Suprapubic skin (tissue), 4 donors: ENCODE measurements around the gene CDK5. TPM values are rescaled to one million over a fixed set of nuclear protein-coding genes. Genes with fewer than 3 reads are reported as not detected.

Experiments used
- DNase-seq, 2 donors: peaks; one replicate each; pipeline ENCODE4 v3.0.0-alpha.2; 2019; ENCODE audit warnings: low spot score in 2 of 2
- H3K27ac ChIP-seq: fragments of 200-600 bp; sonication (generic); one replicate; pipeline ENCODE4 v1.5.1; 2019
- H3K27me3 ChIP-seq: fragments of 200-600 bp; sonication (generic); one replicate; pipeline ENCODE4 v1.5.1; 2019
- H3K36me3 ChIP-seq: fragments of 200-600 bp; sonication (generic); one replicate; pipeline ENCODE4 v1.5.1; 2019
- H3K4me1 ChIP-seq: fragments of 200-600 bp; sonication (generic); one replicate; pipeline ENCODE4 v1.5.1; 2019
- H3K4me3 ChIP-seq: fragments of 200-600 bp; sonication (generic); one replicate; pipeline ENCODE4 v1.5.1; 2019; ENCODE audit warnings: mild to moderate bottlenecking
- H3K9me3 ChIP-seq: fragments of 200-600 bp; sonication (generic); one replicate; pipeline ENCODE4 v1.5.1; 2019
- EP300 ChIP-seq: sonication (generic); formaldehyde crosslinking; IDR thresholded peaks from one replicate; pipeline ENCODE4 v1.6.1; 2017; ENCODE audit warnings: antibody characterized with exemption
- POLR2A ChIP-seq, 2 donors: fragments of 450-650 bp; IDR thresholded peaks; one replicate each; pipeline ENCODE4 v1.6.1; 2017; ENCODE audit warnings: antibody characterized with exemption in 2 of 2, mild to moderate bottlenecking in 2 of 2, moderate library complexity in 2 of 2
- POLR2AphosphoS5 ChIP-seq, 3 donors: sonication (generic); formaldehyde crosslinking; IDR thresholded peaks; one replicate each; pipeline ENCODE4 v1.6.1; 2017; ENCODE audit warnings: antibody characterized with exemption in 3 of 3
- WGBS: methylation state at CpG from one replicate; pipeline ENCODE4 v1.1.5; 2018; 5-methylcytosine and 5-hydroxymethylcytosine counted together
- total RNA-seq, 4 donors: library from RNA; depleted of rRNA; stranded (reverse); fragments of >200 nt; gene quantifications; one replicate each; pipeline ENCODE4 v1.1.0, GENCODE V29; 2016
- TF ChIP-seq, protein P1 (sequence below), 2 donors: fragments of 200-600 bp in 1 of 2; fragments of 450-650 bp in 1 of 2; sonication (generic) in 1 of 2; IDR thresholded peaks; one replicate each; pipeline ENCODE4 v1.5.1; 2016 to 2019; ENCODE audit warnings: antibody characterized with exemption in 2 of 2, mild to moderate bottlenecking in 1 of 2, moderate library complexity in 1 of 2

The CDK5 gene
- total RNA-seq, 4 donors from 2014 or later: 7.7 to 14.7 (median 13.4) TPM

DNA sequence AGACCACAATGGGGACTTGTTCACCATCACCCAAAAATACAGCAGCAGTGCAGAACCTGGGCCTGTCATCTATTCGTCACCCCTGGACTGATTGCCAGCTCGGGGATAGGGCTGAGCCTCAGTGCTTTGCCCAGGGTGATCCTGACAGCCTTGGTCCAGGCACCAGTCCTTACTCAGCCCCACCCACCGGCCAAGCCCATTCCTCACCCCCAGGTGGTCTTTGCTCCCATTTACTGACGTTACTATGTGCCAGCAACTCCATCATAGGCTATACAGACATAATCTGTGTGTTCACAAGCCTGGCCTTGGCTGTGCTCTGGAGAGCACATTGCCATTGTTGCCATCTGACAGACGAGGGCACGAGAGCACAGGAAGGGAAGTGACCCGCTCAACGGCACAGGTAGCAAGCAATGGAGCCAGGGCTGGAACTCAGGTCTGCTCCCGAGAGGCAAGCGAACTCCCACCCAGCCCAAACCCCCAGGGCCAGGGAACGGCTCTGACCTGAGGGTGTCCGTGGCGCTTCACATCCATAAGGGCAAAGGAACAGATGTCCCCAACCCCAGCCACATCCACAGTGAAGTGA, 40.2 kb downstream of the CDK5 start:
- WGBS: 45% methylated on average over 10 of the region's 13 CpGs
- H3K27me3 ChIP-seq: peaks cover 66% of the 10 kb centered on the region

DNA sequence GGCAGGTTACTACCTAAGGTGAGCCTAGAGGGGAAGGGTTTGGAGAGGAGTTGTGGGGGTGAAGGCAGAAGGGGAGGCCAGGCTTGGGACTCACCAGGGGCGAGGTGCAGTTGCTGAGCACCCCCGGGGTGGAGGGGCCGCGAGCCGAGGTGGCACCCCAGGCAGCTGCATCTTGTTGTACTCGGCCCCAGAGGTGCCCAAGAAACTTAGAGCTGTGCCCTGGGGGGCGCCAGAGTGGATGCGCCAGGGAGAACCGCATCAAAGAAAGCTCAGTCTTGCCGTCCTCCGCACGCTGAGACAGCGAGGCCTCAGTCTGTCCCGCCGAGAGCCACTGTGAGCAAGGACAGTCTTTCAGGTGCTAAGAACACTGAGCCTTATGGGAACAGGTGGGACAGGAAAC, 40.8 kb downstream of the CDK5 start:
- TF ChIP-seq, protein P1, sequence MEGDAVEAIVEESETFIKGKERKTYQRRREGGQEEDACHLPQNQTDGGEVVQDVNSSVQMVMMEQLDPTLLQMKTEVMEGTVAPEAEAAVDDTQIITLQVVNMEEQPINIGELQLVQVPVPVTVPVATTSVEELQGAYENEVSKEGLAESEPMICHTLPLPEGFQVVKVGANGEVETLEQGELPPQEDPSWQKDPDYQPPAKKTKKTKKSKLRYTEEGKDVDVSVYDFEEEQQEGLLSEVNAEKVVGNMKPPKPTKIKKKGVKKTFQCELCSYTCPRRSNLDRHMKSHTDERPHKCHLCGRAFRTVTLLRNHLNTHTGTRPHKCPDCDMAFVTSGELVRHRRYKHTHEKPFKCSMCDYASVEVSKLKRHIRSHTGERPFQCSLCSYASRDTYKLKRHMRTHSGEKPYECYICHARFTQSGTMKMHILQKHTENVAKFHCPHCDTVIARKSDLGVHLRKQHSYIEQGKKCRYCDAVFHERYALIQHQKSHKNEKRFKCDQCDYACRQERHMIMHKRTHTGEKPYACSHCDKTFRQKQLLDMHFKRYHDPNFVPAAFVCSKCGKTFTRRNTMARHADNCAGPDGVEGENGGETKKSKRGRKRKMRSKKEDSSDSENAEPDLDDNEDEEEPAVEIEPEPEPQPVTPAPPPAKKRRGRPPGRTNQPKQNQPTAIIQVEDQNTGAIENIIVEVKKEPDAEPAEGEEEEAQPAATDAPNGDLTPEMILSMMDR (IDR thresholded peaks at IDR 0.05): no peak
- TF ChIP-seq POLR2AphosphoS5 (IDR thresholded peaks at IDR 0.05) (no peak), EP300 (no peak), POLR2A (IDR thresholded peaks at IDR 0.05) (no peak)
- Histone ChIP-seq H3K27ac (no peak overlapping the region), H3K9me3 (no peaks in the 10 kb centered on the region), H3K36me3 (no peaks in the 10 kb centered on the region), H3K27me3 (peaks cover 69% of the 10 kb centered on the region), H3K4me1 (peaks cover 42% of the 10 kb centered on the region), H3K4me3 (no peak overlapping the region)
- 80% methylated on average over 12 of the region's 15 CpGs for WGBS
- DNase-seq: no peak

More for the DNA sequence above, 40.2 kb downstream of the CDK5 start:
- Histone ChIP-seq H3K4me3 (no peak overlapping the region), H3K4me1 (peaks cover 42% of the 10 kb centered on the region), H3K27ac (no peak overlapping the region), H3K36me3 (no peaks in the 10 kb centered on the region), H3K9me3 (no peaks in the 10 kb centered on the region)
- TF ChIP-seq EP300: no peak
- TF ChIP-seq POLR2A (IDR thresholded peaks at IDR 0.05): no peak
- TF ChIP-seq POLR2AphosphoS5 (IDR thresholded peaks at IDR 0.05): no peak
- TF ChIP-seq, protein P1 (IDR thresholded peaks at IDR 0.05): no peak
- no peak for DNase-seq

DNA sequence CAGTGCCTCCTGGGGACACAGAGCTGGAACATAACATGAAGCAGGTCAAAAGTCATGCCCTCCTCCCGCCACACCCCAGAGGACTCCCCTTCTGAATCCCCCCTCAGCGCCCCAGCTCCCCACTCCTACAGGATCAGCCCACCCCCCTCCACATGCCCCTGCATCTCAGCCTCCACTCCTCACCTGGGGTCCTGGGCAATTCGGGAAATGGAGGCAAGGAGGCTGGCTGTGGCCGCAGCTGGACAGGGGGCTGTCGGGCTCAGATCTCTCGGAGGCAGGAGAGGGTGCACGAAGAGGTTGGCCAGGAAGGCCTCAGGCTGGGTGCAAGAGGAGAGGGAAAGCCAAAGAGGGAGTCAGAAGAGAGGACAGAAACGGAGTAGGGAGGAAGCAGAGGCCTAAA, 41.2 kb downstream of the CDK5 start:
- WGBS: 72% methylated on average over 7 of the region's 8 CpGs
- Histone ChIP-seq H3K27ac (no peak overlapping the region), H3K36me3 (no peaks in the 10 kb centered on the region), H3K27me3 (peaks cover 69% of the 10 kb centered on the region), H3K4me1 (peaks cover 42% of the 10 kb centered on the region), H3K9me3 (no peaks in the 10 kb centered on the region), H3K4me3 (no peak overlapping the region)
- no peak for TF ChIP-seq POLR2A (IDR thresholded peaks at IDR 0.05)
- TF ChIP-seq POLR2AphosphoS5 (IDR thresholded peaks at IDR 0.05): no peak
- TF ChIP-seq, protein P1 (IDR thresholded peaks at IDR 0.05): no peak
- no peak for TF ChIP-seq EP300
- no peak for DNase-seq

DNA sequence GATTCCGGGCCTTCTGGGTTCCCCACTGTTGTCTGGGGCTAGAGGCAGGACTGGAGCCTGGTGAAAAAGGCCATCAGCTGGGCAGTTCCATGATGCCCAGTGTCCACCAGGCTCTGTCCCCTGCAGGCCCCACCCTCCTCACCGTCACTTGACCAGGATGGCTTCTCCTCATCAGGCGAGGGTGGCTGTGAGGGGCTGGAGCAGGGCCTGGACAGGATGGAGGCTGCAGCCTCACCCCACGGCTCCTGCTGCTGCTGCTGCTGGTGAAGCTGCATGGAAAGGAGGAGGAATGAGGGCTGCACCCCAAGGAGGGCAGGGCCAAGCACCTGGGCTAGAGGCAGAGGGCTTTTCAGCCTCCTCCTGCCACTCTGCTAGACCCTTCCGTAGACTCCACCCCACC, 41.7 kb downstream of the CDK5 start:
- no peaks in the 10 kb centered on the region for H3K9me3 ChIP-seq
- TF ChIP-seq, protein P1 (IDR thresholded peaks at IDR 0.05): no peak
- no peak for TF ChIP-seq POLR2A (IDR thresholded peaks at IDR 0.05)
- no peak for TF ChIP-seq EP300
- no peak for TF ChIP-seq POLR2AphosphoS5 (IDR thresholded peaks at IDR 0.05)
- 87% methylated on average over 4 of the region's 5 CpGs for WGBS
- H3K36me3 ChIP-seq: no peaks in the 10 kb centered on the region
- H3K27me3 ChIP-seq: peaks cover 67% of the 10 kb centered on the region
- no peak overlapping the region for H3K4me3 ChIP-seq
- H3K27ac ChIP-seq: no peak overlapping the region
- no peak for DNase-seq
- H3K4me1 ChIP-seq: peaks cover 42% of the 10 kb centered on the region

DNA sequence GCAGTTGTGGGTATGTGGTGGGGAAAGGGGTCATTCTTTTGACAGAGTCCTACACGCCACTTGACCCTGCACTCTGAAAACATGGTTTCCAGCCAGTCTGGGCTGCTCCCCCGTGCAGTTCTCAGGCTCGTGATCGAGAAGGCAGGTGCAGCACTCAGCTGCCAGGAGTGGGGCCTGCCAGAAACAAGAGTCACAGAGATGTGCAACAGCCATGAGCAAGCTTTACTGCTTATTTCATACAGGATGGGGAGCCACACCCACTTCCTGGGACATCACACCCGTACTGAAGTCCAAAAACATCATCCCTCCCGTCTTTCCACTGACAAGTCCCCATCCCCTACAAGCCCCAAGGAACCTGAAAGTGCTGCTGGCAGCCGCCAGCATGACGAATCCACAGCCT, 42.7 kb downstream of the CDK5 start:
- no peak overlapping the region for H3K4me3 ChIP-seq
- no peak for DNase-seq
- peaks cover 48% of the 10 kb centered on the region for H3K4me1 ChIP-seq
- TF ChIP-seq POLR2A (IDR thresholded peaks at IDR 0.05): no peak
- TF ChIP-seq, protein P1 (IDR thresholded peaks at IDR 0.05): no peak
- no peaks in the 10 kb centered on the region for H3K9me3 ChIP-seq
- peaks cover 61% of the 10 kb centered on the region for H3K27me3 ChIP-seq
- no peaks in the 10 kb centered on the region for H3K36me3 ChIP-seq
- 55% methylated on average over 8 of the region's 8 CpGs for WGBS
- no peak overlapping the region for H3K27ac ChIP-seq
